ENCODE results near the gene DOCK4. TPM values are rescaled to one million over a fixed set of nuclear protein-coding genes. Genes with fewer than 3 reads are reported as not detected.

DOCK4 gene
- total and polyA plus RNA-seq, 2 of the 8 experiments (the other 6 are each of a cell fraction or from before 2014, with no cell fraction given) = 5.1 to 23.6 TPM

DNA sequence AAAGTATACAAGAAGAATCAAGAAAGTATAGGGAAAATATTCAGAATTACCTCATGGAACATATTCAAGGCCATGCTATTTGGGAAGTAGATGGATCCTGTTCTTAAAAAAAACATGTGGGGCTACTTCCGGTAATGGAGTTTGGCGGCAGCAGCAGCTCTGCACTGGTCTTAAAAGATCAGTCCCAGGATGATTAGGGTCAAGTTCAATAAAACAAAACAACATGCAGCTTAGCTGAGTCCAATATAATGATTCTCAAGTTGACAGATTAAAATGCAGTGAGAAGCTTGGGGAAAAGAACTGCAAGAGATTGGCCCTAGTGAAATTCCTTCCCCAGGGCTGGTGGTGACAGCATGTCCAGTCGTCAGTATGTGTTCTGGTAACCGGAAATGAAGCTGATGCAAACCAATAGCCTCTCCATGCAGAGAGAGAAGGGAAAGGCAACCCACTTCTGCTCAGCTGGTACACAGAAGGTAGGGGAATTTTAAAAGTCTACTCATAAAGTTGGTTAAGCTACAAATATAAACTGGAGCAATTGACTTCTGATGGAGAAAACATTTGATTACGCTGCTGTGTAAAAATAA, 338.8 kb downstream of the DOCK4 start:
- no peak for DNase-seq (ENCODE audit: low read depth in 1 of 2, low spot score in 2 of 2)
- FAIRE-seq = no peak
- Histone ChIP-seq H4K5ac (ENCODE audit: insufficient read length, low read depth, low read length) (no peak overlapping the region), H3K23ac (ENCODE audit: insufficient read length) (no peak overlapping the region), H4K8ac (ENCODE audit: extremely low read depth, insufficient read depth, low read length) (no peak overlapping the region), H3K4ac (replicated peaks; ENCODE audit: insufficient read length, low read depth, low read length) (no peak overlapping the region), H3K9ac (replicated peaks in 1 of 4; ENCODE audit: extremely low read depth in 1 of 4, low read depth in 3 of 4, low read length in 3 of 4) (no peak overlapping the region), H2BK120ac (replicated peaks; ENCODE audit: low read depth, low read length) (no peak overlapping the region), H2BK12ac (ENCODE audit: low read depth, low read length) (no peak overlapping the region), H2AK5ac (ENCODE audit: low read depth, low read length) (no peak overlapping the region), H3K23me2 (ENCODE audit: low read depth, low read length) (no peaks in the 10 kb centered on the region), H3K18ac (ENCODE audit: extremely low read depth, low read length) (no peak overlapping the region), H3K9me3 (ENCODE audit: insufficient read depth in 2 of 2, low read depth in 1 of 2, low read length in 1 of 2) (no peaks in the 10 kb centered on the region), H2BK5ac (ENCODE audit: low read depth, low read length) (no peak overlapping the region), H3K79me1 (ENCODE audit: low read depth, low read length) (no peaks in the 10 kb centered on the region), H3K14ac (ENCODE audit: insufficient read length) (no peak overlapping the region), H4K20me1 (replicated peaks in 1 of 2; ENCODE audit: control insufficient read depth in 1 of 2, insufficient read depth in 2 of 2, low read length in 2 of 2) (no peaks in the 10 kb centered on the region), H2BK20ac (ENCODE audit: low read length) (no peak overlapping the region), H3K27ac (ENCODE audit: low read depth, low read length) (no peak overlapping the region), H3K4me3 (ENCODE audit: extremely low read depth in 1 of 4, insufficient read depth in 2 of 4, low read depth in 3 of 4, low read length in 4 of 4) (no peak overlapping the region), H3K56ac (replicated peaks; ENCODE audit: insufficient read length, low read depth, low read length) (no peak overlapping the region), H3K27me3 (replicated peaks in 1 of 4; ENCODE audit: control insufficient read depth in 3 of 4, extremely low read depth in 1 of 4, insufficient read depth in 3 of 4, low read length in 3 of 4) (no peaks in the 10 kb centered on the region), H4K91ac (replicated peaks; ENCODE audit: insufficient read length, low read length) (no peak overlapping the region), H3K4me1 (replicated peaks in 1 of 4; ENCODE audit: control insufficient read depth in 3 of 4, insufficient read depth in 4 of 4, low read length in 3 of 4) (peaks cover 0 to 4% (median 0%) of the 10 kb centered on the region in 4 experiments; a peak in 1 of 7 replicates), H2AFZ (ENCODE audit: low read length) (no peak overlapping the region), H3K36me3 (ENCODE audit: control insufficient read depth in 2 of 4, insufficient read depth in 4 of 4, low read length in 3 of 4) (no peaks in the 10 kb centered on the region), H3K4me2 (ENCODE audit: insufficient read depth in 1 of 2, low read depth in 2 of 2, low read length in 2 of 2) (no peak overlapping the region), H2BK15ac (ENCODE audit: low read length) (no peak overlapping the region), H3K79me2 (ENCODE audit: control insufficient read depth in 1 of 2, insufficient read depth in 2 of 2, low read length in 2 of 2) (no peaks in the 10 kb centered on the region)
- ChIA-PET POLR2A (ENCODE audit: partially characterized antibody) (no interaction called here), CTCF (ENCODE audit: partially characterized antibody) (interaction anchor here (1.0 to 5.8 kb wide), 2 partner anchors 13 to 104 kb away, joined by 4 to 69 read pairs; no protein-coding TSS in a partner anchor)
- TF ChIP-seq NRF1 (IDR thresholded peaks at IDR 0.05; ENCODE audit: low read depth, low read length) (no peak), GABPA (IDR thresholded peaks at IDR 0.05; ENCODE audit: borderline replicate concordance, insufficient read depth, low read length) (no peak), SAP30 (IDR thresholded peaks at IDR 0.05; ENCODE audit: insufficient read depth, insufficient replicate concordance, low read length) (no peak), HDAC6 (IDR thresholded peaks at IDR 0.05; ENCODE audit: low read depth, low read length) (no peak), SP2 (IDR thresholded peaks at IDR 0.05; ENCODE audit: low read length) (no peak), SIN3A (conservative IDR thresholded peaks at IDR 0.05 in 1 of 2, IDR thresholded peaks at IDR 0.05 in 1 of 2; ENCODE audit: low read depth in 1 of 2, low read length in 2 of 2) (no peak), HDAC2 (IDR thresholded peaks at IDR 0.05; ENCODE audit: borderline replicate concordance in 1 of 2, low read depth in 2 of 2, low read length in 2 of 2) (no peak), SUZ12 (IDR thresholded peaks at IDR 0.05; ENCODE audit: low read length) (no peak)
- 99% methylated on average over 5 of the region's 5 CpGs; no CpG with 5 or more reads in 1 of the 2 experiments for WGBS, 2 experiments (ENCODE audit: extremely low coverage in 1 of 2, insufficient coverage in 1 of 2, insufficient read length in 1 of 2, insufficient replicate concordance in 2 of 2, low coverage in 1 of 2, low lambda C conversion rate in 2 of 2, missing lambda C conversion rate in 1 of 2)

All from H1 (cell line).